HEK293 (cell line): Measurements from ENCODE around the gene RASA3.

Experiments
- PRDM1 ChIP-seq: fragments of 450-650 bp; formaldehyde crosslinking; IDR thresholded peaks from 2 replicates; pipeline ENCODE4; 2016; ENCODE audit warnings: missing biosample characterization, missing genetic modification characterization
- YY1 ChIP-seq: fragments of 450-650 bp; formaldehyde crosslinking; IDR thresholded peaks from 2 replicates; pipeline ENCODE4 v1.5.1; 2018; ENCODE audit warnings: missing biosample characterization, missing genetic modification characterization
- ZBTB8A ChIP-seq: fragments of 450-650 bp; formaldehyde crosslinking; IDR thresholded peaks from 2 replicates; pipeline ENCODE4 v1.5.1; 2016; ENCODE audit warnings: missing biosample characterization, missing genetic modification characterization
- ZNF133 ChIP-seq: fragments of 450-650 bp; formaldehyde crosslinking; IDR thresholded peaks from 2 replicates; pipeline ENCODE4 v1.5.1; 2016; ENCODE audit warnings: missing biosample characterization, missing genetic modification characterization
- ZNF223 ChIP-seq: fragments of 450-650 bp; formaldehyde crosslinking; IDR thresholded peaks from 2 replicates; pipeline ENCODE4 v1.5.1; 2016; ENCODE audit warnings: missing biosample characterization, missing genetic modification characterization
- ZNF302 ChIP-seq: fragments of 450-650 bp; formaldehyde crosslinking; IDR thresholded peaks from 2 replicates; pipeline ENCODE4 v1.5.1; 2016; ENCODE audit warnings: missing biosample characterization, missing genetic modification characterization, low read depth
- ZNF423 ChIP-seq: fragments of 450-650 bp; formaldehyde crosslinking; IDR thresholded peaks from 2 replicates; pipeline ENCODE4 v1.5.1; 2016; ENCODE audit warnings: missing biosample characterization, missing genetic modification characterization
- ZNF521 ChIP-seq: fragments of 450-650 bp; formaldehyde crosslinking; IDR thresholded peaks from 2 replicates; pipeline ENCODE4 v1.5.1; 2017; ENCODE audit warnings: missing biosample characterization, mild to moderate bottlenecking, missing genetic modification characterization
- ZNF558 ChIP-seq: fragments of 450-650 bp; formaldehyde crosslinking; IDR thresholded peaks from 2 replicates; pipeline ENCODE4 v1.5.1; 2016; ENCODE audit warnings: missing biosample characterization, missing genetic modification characterization
- ZNF670 ChIP-seq: fragments of 450-650 bp; formaldehyde crosslinking; IDR thresholded peaks from 2 replicates; pipeline ENCODE4 v1.5.1; 2016; ENCODE audit warnings: missing biosample characterization, missing genetic modification characterization, low read depth
- TF ChIP-seq, protein P1 (sequence below): fragments of 450-650 bp; formaldehyde crosslinking; IDR thresholded peaks from 2 replicates; pipeline ENCODE4 v1.5.1; 2016; ENCODE audit warnings: missing biosample characterization, missing genetic modification characterization
- TF ChIP-seq, protein P2 (sequence below): fragments of 450-650 bp; formaldehyde crosslinking; IDR thresholded peaks from 2 replicates; pipeline ENCODE4 v1.5.1; 2016; ENCODE audit warnings: missing biosample characterization, missing genetic modification characterization
- TF ChIP-seq, protein P3 (sequence below): fragments of 450-650 bp; formaldehyde crosslinking; IDR thresholded peaks from 2 replicates; pipeline ENCODE4 v1.5.1; 2016; ENCODE audit warnings: missing biosample characterization, missing genetic modification characterization
- TF ChIP-seq, protein P4 (sequence below): fragments of 450-650 bp; formaldehyde crosslinking; IDR thresholded peaks from 2 replicates; pipeline ENCODE4 v1.5.1; 2017; ENCODE audit warnings: missing biosample characterization, missing genetic modification characterization

DNA sequence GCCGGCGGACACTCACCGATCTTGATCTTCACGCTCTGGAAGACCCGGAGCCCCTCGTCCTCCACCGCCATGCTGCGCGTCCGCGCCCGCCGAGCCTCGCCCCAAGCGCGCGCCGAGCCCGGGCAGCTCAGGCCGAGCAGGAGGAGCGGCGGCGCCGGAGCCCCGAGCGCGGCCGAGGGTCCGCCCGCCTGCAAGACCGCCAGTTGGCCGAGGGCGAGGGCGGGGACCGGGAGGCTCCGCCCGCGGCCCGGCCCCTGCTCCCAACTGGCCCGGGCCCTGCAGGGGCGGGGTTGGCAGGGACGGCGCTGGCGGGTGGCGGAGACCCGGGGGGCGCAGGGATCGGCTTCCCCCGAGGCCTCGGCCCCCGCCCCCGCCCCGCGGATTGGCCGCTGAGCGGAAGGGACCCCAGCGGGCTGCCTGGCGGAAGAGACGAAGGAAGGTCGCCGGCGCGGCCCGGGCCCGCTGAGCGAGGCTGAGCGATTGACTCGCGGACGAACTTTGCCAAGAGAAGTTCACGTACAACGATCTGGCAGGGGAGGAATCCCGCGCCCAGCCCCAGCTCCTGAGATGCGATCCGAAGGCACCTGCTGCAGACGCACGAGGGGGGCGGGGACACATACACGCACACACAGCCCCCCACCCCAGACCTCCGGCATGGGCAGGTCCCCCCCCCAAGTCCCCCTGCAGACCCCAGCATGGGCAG, at the start of gene RASA3:
- TF ChIP-seq ZBTB8A (tag by site-specific recombination) (no peak), ZNF558 (tag by site-specific recombination) (no peak), ZNF223 (tag by site-specific recombination) (no peak), ZNF423 (0 out of 2 replicates have a peak, but pooled peaks have one; percentile 52), ZNF302 (tag by site-specific recombination) (no peak), PRDM1 (tag by site-specific recombination) (no peak), ZNF521 (tag by site-specific recombination) (no peak), YY1 (tag by site-specific recombination) (no peak), ZNF133 (tag by site-specific recombination) (no peak), ZNF670 (tag by site-specific recombination) (no peak)
- TF ChIP-seq, protein P1, sequence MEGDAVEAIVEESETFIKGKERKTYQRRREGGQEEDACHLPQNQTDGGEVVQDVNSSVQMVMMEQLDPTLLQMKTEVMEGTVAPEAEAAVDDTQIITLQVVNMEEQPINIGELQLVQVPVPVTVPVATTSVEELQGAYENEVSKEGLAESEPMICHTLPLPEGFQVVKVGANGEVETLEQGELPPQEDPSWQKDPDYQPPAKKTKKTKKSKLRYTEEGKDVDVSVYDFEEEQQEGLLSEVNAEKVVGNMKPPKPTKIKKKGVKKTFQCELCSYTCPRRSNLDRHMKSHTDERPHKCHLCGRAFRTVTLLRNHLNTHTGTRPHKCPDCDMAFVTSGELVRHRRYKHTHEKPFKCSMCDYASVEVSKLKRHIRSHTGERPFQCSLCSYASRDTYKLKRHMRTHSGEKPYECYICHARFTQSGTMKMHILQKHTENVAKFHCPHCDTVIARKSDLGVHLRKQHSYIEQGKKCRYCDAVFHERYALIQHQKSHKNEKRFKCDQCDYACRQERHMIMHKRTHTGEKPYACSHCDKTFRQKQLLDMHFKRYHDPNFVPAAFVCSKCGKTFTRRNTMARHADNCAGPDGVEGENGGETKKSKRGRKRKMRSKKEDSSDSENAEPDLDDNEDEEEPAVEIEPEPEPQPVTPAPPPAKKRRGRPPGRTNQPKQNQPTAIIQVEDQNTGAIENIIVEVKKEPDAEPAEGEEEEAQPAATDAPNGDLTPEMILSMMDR (tag by site-specific recombination) = no peak
- TF ChIP-seq, protein P2, sequence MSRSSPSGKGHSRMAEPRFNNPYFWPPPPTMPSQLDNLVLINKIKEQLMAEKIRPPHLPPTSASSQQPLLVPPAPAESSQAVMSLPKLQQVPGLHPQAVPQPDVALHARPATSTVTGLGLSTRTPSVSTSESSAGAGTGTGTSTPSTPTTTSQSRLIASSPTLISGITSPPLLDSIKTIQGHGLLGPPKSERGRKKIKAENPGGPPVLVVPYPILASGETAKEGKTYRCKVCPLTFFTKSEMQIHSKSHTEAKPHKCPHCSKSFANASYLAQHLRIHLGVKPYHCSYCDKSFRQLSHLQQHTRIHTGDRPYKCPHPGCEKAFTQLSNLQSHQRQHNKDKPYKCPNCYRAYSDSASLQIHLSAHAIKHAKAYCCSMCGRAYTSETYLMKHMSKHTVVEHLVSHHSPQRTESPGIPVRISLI (tag by site-specific recombination) = no peak
- TF ChIP-seq, protein P3, sequence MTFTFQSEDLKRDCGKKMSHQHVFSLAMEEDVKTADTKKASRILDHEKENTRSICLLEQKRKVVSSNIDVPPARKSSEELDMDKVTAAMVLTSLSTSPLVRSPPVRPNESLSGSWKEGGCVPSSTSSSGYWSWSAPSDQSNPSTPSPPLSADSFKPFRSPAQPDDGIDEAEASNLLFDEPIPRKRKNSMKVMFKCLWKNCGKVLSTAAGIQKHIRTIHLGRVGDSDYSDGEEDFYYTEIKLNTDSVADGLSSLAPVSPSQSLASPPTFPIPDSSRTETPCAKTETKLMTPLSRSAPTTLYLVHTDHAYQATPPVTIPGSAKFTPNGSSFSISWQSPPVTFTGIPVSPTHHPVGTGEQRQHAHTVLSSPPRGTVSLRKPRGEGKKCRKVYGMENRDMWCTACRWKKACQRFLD (tag by site-specific recombination) = no peak
- TF ChIP-seq, protein P4, sequence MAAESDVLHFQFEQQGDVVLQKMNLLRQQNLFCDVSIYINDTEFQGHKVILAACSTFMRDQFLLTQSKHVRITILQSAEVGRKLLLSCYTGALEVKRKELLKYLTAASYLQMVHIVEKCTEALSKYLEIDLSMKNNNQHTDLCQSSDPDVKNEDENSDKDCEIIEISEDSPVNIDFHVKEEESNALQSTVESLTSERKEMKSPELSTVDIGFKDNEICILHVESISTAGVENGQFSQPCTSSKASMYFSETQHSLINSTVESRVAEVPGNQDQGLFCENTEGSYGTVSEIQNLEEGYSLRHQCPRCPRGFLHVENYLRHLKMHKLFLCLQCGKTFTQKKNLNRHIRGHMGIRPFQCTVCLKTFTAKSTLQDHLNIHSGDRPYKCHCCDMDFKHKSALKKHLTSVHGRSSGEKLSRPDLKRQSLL (tag by site-specific recombination) = peak; percentile 18; the same call in 1 of the 2 replicates
